Esophagus squamous epithelium (tissue), 4 donors: ENCODE measurements around the gene ZNF783.

Experiments
- CTCF ChIP-seq, 6 experiments: fragments of 450-650 bp in 4 of 6; fragments of 200-600 bp in 2 of 6; sonication (generic) in 2 of 6; IDR thresholded peaks; one replicate each; pipeline ENCODE4 v1.5.1; 2016 to 2019; ENCODE audit warnings: antibody characterized with exemption in 6 of 6, mild to moderate bottlenecking in 4 of 6, moderate library complexity in 4 of 6
- POLR2A ChIP-seq, 4 donors: fragments of 450-650 bp; IDR thresholded peaks; one replicate each; pipeline ENCODE4 v1.6.1; 2017; ENCODE audit warnings: antibody characterized with exemption in 4 of 4, mild to moderate bottlenecking in 4 of 4, moderate library complexity in 3 of 4

- TF ChIP-seq CTCF (IDR thresholded peaks at IDR 0.05) = no peak
- TF ChIP-seq POLR2A (IDR thresholded peaks at IDR 0.05) = no peak
Measured at GRCh38 chr7:149254181-149254858, 7.7 kb upstream of the ZNF783 start.
